ENCODE measurements around the gene AQP6. TPM values are rescaled to one million over a fixed set of nuclear protein-coding genes. Genes with fewer than 3 reads are reported as not detected.

AQP6 gene
- total RNA-seq, 1 experiment from 2014 or later, result 0.09 TPM

- no peak overlapping the region for H3K4ac ChIP-seq (ENCODE audit: low read depth, low read length)
- no peak overlapping the region for H3K23ac ChIP-seq (ENCODE audit: insufficient read length, low read depth, low read length)
- H3K56ac ChIP-seq (ENCODE audit: insufficient read length, low read depth, low read length), result no peak overlapping the region
- Mint-ChIP-seq H3K27me3 (ENCODE audit: low read depth) (peaks cover 7% of the 10 kb centered on the region), H3K27ac (no peak overlapping the region), H3K4me3 (no peak overlapping the region), H3K36me3 (ENCODE audit: insufficient read depth in 1 of 3, low read depth in 3 of 3) (no peaks in the 10 kb centered on the region), H3K9me3 (no peaks in the 10 kb centered on the region), H3K4me1 (peaks cover 0 to 6% of the 10 kb centered on the region in 2 experiments; a peak in 3 of 4 replicates)
- H3T11ph ChIP-seq (ENCODE audit: low read length), result no peak overlapping the region
- H2AK5ac ChIP-seq (ENCODE audit: insufficient read length, low read length), result no peak overlapping the region
- H4K91ac ChIP-seq (ENCODE audit: insufficient read length, low read depth, low read length), result no peak overlapping the region
- H2BK12ac ChIP-seq (ENCODE audit: insufficient read length, low read depth, low read length), result no peak overlapping the region
- H3K9ac ChIP-seq (ENCODE audit: extremely low read depth, insufficient read length, low read length), result no peak overlapping the region
- no peak overlapping the region for H3K14ac ChIP-seq (ENCODE audit: insufficient read depth, low read length)
- no peak overlapping the region for H2AFZ ChIP-seq (ENCODE audit: low read length)
- no peaks in the 10 kb centered on the region for H3K79me2 ChIP-seq (ENCODE audit: insufficient read depth, low read length)
- H2BK20ac ChIP-seq (ENCODE audit: low read depth, low read length, poor library complexity, severe bottlenecking), result no peak overlapping the region
- H3K23me2 ChIP-seq (ENCODE audit: insufficient read length, low read depth, low read length, poor library complexity, severe bottlenecking), result no peaks in the 10 kb centered on the region
- no peak overlapping the region for H3K4me2 ChIP-seq (ENCODE audit: insufficient read depth, insufficient read length, low read length)
- no peak overlapping the region for H4K5ac ChIP-seq (ENCODE audit: insufficient read length, low read depth, low read length)
- H3K27me3 ChIP-seq (ENCODE audit: insufficient read depth, low read length), result no peaks in the 10 kb centered on the region
- H3K27ac ChIP-seq (ENCODE audit: insufficient read length, low read depth, low read length), result no peak overlapping the region
- no CpG with 5 or more reads among the region's 6 CpGs for WGBS (ENCODE audit: extremely low coverage, insufficient read length, low lambda C conversion rate)
- DNase-seq, result peak; percentile 23
- no peaks in the 10 kb centered on the region for H4K20me1 ChIP-seq (ENCODE audit: control insufficient read depth, insufficient read depth, insufficient read length)
- no peaks in the 10 kb centered on the region for H3K9me3 ChIP-seq (ENCODE audit: control insufficient read depth, low read depth, low read length)
- TF ChIP-seq CTCF (conservative IDR thresholded peaks at IDR 0.05), result no peak
- H2BK120ac ChIP-seq (ENCODE audit: low read depth, low read length, poor library complexity, severe bottlenecking), result no peak overlapping the region
- H3K18ac ChIP-seq (ENCODE audit: insufficient read length, low read depth, low read length), result no peak overlapping the region
- no peak overlapping the region for H4K8ac ChIP-seq (replicated peaks; ENCODE audit: insufficient read length, low read depth, low read length)
- no peak overlapping the region for H2BK15ac ChIP-seq (ENCODE audit: low read depth, low read length)
- no peak overlapping the region for H2BK5ac ChIP-seq (ENCODE audit: insufficient read length, low read length)
- no peaks in the 10 kb centered on the region for H3K4me1 ChIP-seq (ENCODE audit: insufficient read depth, low read length)
- H3K79me1 ChIP-seq (ENCODE audit: insufficient read depth, low read depth, low read length, poor library complexity, severe bottlenecking), result no peaks in the 10 kb centered on the region
These were observed 44.3 kb upstream of the AQP6 start for GRCh38 chr12:49928471-49928870.

Measured in H9 (cell line).